CD8-positive, alpha-beta memory T cell (primary cell): ENCODE data around the gene ITIH6. TPM values are rescaled to one million over a fixed set of nuclear protein-coding genes. Genes with fewer than 3 reads are reported as not detected.
A peak's percentile ranks its signal among the peaks of the same experiment; 100 is the strongest.

Experiments
- CTCF ChIA-PET: fragments of 350-600 bp; sonication (Branson Sonifier 250); formaldehyde crosslinking; loops from one replicate; lab custom pipeline; 2021; ENCODE audit warnings: antibody characterized with exemption; lab: Charles Lee
- POLR2A ChIA-PET: fragments of 350-600 bp; sonication (Branson Sonifier 250); formaldehyde crosslinking; loops from one replicate; lab custom pipeline; 2021; ENCODE audit warnings: antibody characterized with exemption; lab: Charles Lee
- DNase-seq, 5 donors: peaks; one replicate each; pipeline versions ENCODE4 v3.0.0 to v3.0.0-alpha.2; 2020 to 2022; ENCODE audit warnings: mixed read lengths in 1 of 5
- H3K27ac ChIP-seq: one replicate; pipeline ENCODE4 v1.7.0; 2013; ENCODE audit warnings: low read depth, mild to moderate bottlenecking, low read length, moderate library complexity
- H3K27me3 ChIP-seq: 2 replicates; pipeline ENCODE4 v1.7.0; 2013; ENCODE audit warnings: low read length, mild to moderate bottlenecking; ENCODE audit not compliant: insufficient read depth, poor library complexity, severe bottlenecking
- H3K36me3 ChIP-seq: 2 replicates; pipeline ENCODE4 v1.7.0; 2013; ENCODE audit warnings: mild to moderate bottlenecking, low read length, moderate library complexity; ENCODE audit not compliant: insufficient read depth
- H3K4me1 ChIP-seq: 2 replicates; pipeline ENCODE4 v1.7.0; 2013; ENCODE audit warnings: mild to moderate bottlenecking, low read length, moderate library complexity; ENCODE audit not compliant: insufficient read depth
- H3K4me3 ChIP-seq: 2 replicates; pipeline ENCODE4 v1.7.0; 2013; ENCODE audit warnings: mild to moderate bottlenecking, low read length
- H3K9me3 ChIP-seq: 2 replicates; pipeline ENCODE4 v1.7.0; 2013; ENCODE audit warnings: mild to moderate bottlenecking, low read length
- H3K27ac Mint-ChIP-seq, 8 donors: one replicate each; pipeline ENCODE4 v1.8.0; 2020 to 2021; ENCODE audit warnings: mixed read lengths in 8 of 8, mild to moderate bottlenecking in 6 of 8, inconsistent platforms in 3 of 8, moderate library complexity in 3 of 8
- H3K27me3 Mint-ChIP-seq, 2 donors: one replicate each; pipeline ENCODE4 v1.8.0; 2020 to 2021; ENCODE audit warnings: mixed read lengths in 2 of 2, mild to moderate bottlenecking in 1 of 2, moderate library complexity in 1 of 2
- H3K36me3 Mint-ChIP-seq, 3 donors: one replicate each; pipeline ENCODE4 v1.8.0; 2020 to 2021; ENCODE audit warnings: mixed read lengths in 3 of 3, inconsistent platforms in 1 of 3, mild to moderate bottlenecking in 1 of 3
- H3K4me1 Mint-ChIP-seq, 3 donors: one replicate each; pipeline ENCODE4 v1.8.0; 2020 to 2021; ENCODE audit warnings: mixed read lengths in 3 of 3, inconsistent platforms in 1 of 3, mild to moderate bottlenecking in 1 of 3
- H3K4me3 Mint-ChIP-seq, 7 donors: one replicate each; pipeline ENCODE4 v1.8.0; 2020 to 2021; ENCODE audit warnings: mixed read lengths in 7 of 7, mild to moderate bottlenecking in 6 of 7, moderate library complexity in 4 of 7, inconsistent platforms in 2 of 7
- H3K9me3 Mint-ChIP-seq, 5 donors: one replicate each; pipeline ENCODE4 v1.8.0; 2020 to 2022; ENCODE audit warnings: mixed read lengths in 5 of 5, mild to moderate bottlenecking in 3 of 5, moderate library complexity in 2 of 5, inconsistent platforms in 1 of 5
- polyA plus RNA-seq: library from polyadenylated mRNA; unstranded; fragments of 300-500 nt; fragmentation: Illumina TruSeq; gene quantifications from one replicate; pipeline ENCODE4 v1.2.3, GENCODE V29; 2021
- total RNA-seq, 2 experiments: library from RNA; stranded (reverse); gene quantifications; one replicate each; pipeline ENCODE4 v1.2.3, GENCODE V29; 2021

ITIH6 gene
- total and polyA plus RNA-seq, 3 experiments from 2014 or later: not detected

GRCh38 chrX:54825716-54826438 lies 27.8 kb upstream of the ITIH6 start:
- Mint-ChIP-seq H3K4me1 (no peaks in the 10 kb centered on the region), H3K4me3 (no peak overlapping the region), H3K9me3 (no peaks in the 10 kb centered on the region), H3K27ac (no peak overlapping the region), H3K36me3 (no peaks in the 10 kb centered on the region), H3K27me3 (peaks cover 0 to 9% of the 10 kb centered on the region in 2 donors)
- H3K4me3 ChIP-seq: no peak overlapping the region
- H3K4me1 ChIP-seq: no peaks in the 10 kb centered on the region
- ChIA-PET POLR2A (no interaction called here), CTCF (no interaction called here)
- DNase-seq: peak in 4 of 5 donors; percentile 2 to 56 (median 8)
- no peak overlapping the region for H3K27ac ChIP-seq
- no peaks in the 10 kb centered on the region for H3K36me3 ChIP-seq
- H3K27me3 ChIP-seq: no peaks in the 10 kb centered on the region
- H3K9me3 ChIP-seq: no peaks in the 10 kb centered on the region

- Mint-ChIP-seq H3K27me3 (peaks cover 0 to 10% of the 10 kb centered on the region in 2 donors), H3K36me3 (no peaks in the 10 kb centered on the region), H3K4me3 (no peak overlapping the region), H3K9me3 (no peaks in the 10 kb centered on the region), H3K27ac (no peak overlapping the region), H3K4me1 (no peaks in the 10 kb centered on the region)
- CTCF ChIA-PET: no interaction called here
- no peaks in the 10 kb centered on the region for H3K36me3 ChIP-seq
- no peak overlapping the region for H3K27ac ChIP-seq
- no peaks in the 10 kb centered on the region for H3K4me1 ChIP-seq
- H3K4me3 ChIP-seq: no peak overlapping the region
- POLR2A ChIA-PET: no interaction called here
- H3K9me3 ChIP-seq: no peaks in the 10 kb centered on the region
- DNase-seq: no peak
- H3K27me3 ChIP-seq: no peaks in the 10 kb centered on the region
Observed at GRCh38 chrX:54824722-54825121, 26.7 kb upstream of the ITIH6 start.

DNA sequence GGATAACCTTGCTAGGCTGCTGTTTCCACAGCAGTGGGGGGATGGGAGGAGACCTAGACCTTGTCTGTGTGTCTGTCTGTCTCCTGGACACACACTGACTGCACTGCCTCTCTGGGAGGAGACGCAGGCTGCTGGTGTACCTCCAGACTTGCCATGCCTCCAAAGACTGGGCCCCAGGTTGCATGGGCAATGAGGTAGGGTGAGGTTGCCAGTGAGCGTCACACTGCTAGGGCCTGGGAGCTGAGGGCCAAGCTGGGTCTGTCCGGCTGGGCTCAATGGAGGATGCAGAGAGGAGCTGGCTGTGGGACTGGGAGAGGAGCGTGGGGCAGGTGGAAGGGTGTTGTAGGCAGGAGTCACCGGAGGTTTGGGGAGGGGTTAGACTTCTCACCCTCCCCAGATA lies 26.1 kb upstream of the ITIH6 start:
- Mint-ChIP-seq H3K4me3 (no peak overlapping the region), H3K36me3 (no peaks in the 10 kb centered on the region), H3K27ac (peak overlapping the region in 1 of 8 donors; percentile 68), H3K4me1 (peaks cover 1 to 3% (median 2%) of the 10 kb centered on the region in 3 donors), H3K27me3 (peaks cover 0 to 10% of the 10 kb centered on the region in 2 donors), H3K9me3 (no peaks in the 10 kb centered on the region)
- Histone ChIP-seq H3K9me3 (no peaks in the 10 kb centered on the region), H3K4me1 (no peaks in the 10 kb centered on the region), H3K27ac (no peak overlapping the region), H3K36me3 (no peaks in the 10 kb centered on the region), H3K27me3 (no peaks in the 10 kb centered on the region), H3K4me3 (no peak overlapping the region)
- CTCF ChIA-PET: no interaction called here
- POLR2A ChIA-PET: no interaction called here
- DNase-seq: no peak

GRCh38 chrX:54821310-54821709 lies 23.3 kb upstream of the ITIH6 start:
- peaks cover 0 to 14% of the 10 kb centered on the region in 2 donors for H3K27me3 Mint-ChIP-seq
- Histone ChIP-seq H3K36me3 (no peaks in the 10 kb centered on the region), H3K9me3 (no peaks in the 10 kb centered on the region), H3K4me1 (no peaks in the 10 kb centered on the region), H3K4me3 (no peak overlapping the region), H3K27me3 (no peaks in the 10 kb centered on the region), H3K27ac (no peak overlapping the region)
- peaks cover 5 to 8% (median 7%) of the 10 kb centered on the region in 3 donors for H3K4me1 Mint-ChIP-seq
- no peaks in the 10 kb centered on the region for H3K9me3 Mint-ChIP-seq
- POLR2A ChIA-PET: no interaction called here
- no peak overlapping the region for H3K4me3 Mint-ChIP-seq
- H3K36me3 Mint-ChIP-seq: peaks cover 0 to 5% (median 0%) of the 10 kb centered on the region in 3 donors
- H3K27ac Mint-ChIP-seq: no peak overlapping the region
- no peak for DNase-seq
- CTCF ChIA-PET: no interaction called here

DNA sequence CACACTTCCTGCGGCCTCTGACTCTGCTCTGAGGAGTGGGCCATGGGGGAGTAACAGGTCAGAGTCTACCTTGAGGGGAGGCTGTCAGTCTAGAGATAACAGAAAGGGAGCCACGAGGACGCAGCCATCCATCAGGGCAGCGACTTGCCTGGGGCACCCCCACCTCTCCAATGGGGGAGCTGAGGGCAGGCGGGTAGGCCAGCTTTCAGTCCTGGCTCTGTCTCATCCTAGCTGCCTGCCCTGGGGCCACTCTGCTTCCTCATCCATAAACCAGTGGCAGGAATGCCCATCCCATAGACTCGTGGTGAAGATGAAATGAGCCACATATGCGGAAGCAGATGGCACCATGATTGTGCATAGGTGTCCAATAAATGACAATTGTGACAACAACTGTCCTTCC lies 22.7 kb upstream of the ITIH6 start:
- Mint-ChIP-seq H3K27me3 (peaks cover 0 to 12% of the 10 kb centered on the region in 2 donors), H3K4me3 (no peak overlapping the region), H3K4me1 (peaks cover 5 to 8% (median 7%) of the 10 kb centered on the region in 3 donors), H3K9me3 (no peaks in the 10 kb centered on the region), H3K27ac (no peak overlapping the region), H3K36me3 (peaks cover 0 to 11% (median 4%) of the 10 kb centered on the region in 3 donors)
- no peaks in the 10 kb centered on the region for H3K9me3 ChIP-seq
- H3K4me3 ChIP-seq: no peak overlapping the region
- H3K27ac ChIP-seq: no peak overlapping the region
- no peaks in the 10 kb centered on the region for H3K4me1 ChIP-seq
- no peaks in the 10 kb centered on the region for H3K27me3 ChIP-seq
- ChIA-PET CTCF (no interaction called here), POLR2A (no interaction called here)
- no peaks in the 10 kb centered on the region for H3K36me3 ChIP-seq
- DNase-seq: no peak

- CTCF ChIA-PET: no interaction called here
- no peak for DNase-seq
- peaks cover 0 to 9% of the 10 kb centered on the region in 2 donors for H3K27me3 Mint-ChIP-seq
- H3K9me3 Mint-ChIP-seq: no peaks in the 10 kb centered on the region
- H3K27me3 ChIP-seq: no peaks in the 10 kb centered on the region
- no peaks in the 10 kb centered on the region for H3K4me1 ChIP-seq
- peaks cover 5 to 8% (median 7%) of the 10 kb centered on the region in 3 donors for H3K4me1 Mint-ChIP-seq
- no peak overlapping the region for H3K4me3 ChIP-seq
- no peak overlapping the region for H3K27ac ChIP-seq
- no peak overlapping the region for H3K27ac Mint-ChIP-seq
- H3K36me3 Mint-ChIP-seq: peaks cover 0 to 25% (median 7%) of the 10 kb centered on the region in 3 donors
- no peak overlapping the region for H3K4me3 Mint-ChIP-seq
- POLR2A ChIA-PET: no interaction called here
- H3K36me3 ChIP-seq: no peaks in the 10 kb centered on the region
- H3K9me3 ChIP-seq: no peaks in the 10 kb centered on the region
Observed at GRCh38 chrX:54819201-54819600, 21.1 kb upstream of the ITIH6 start.

DNA sequence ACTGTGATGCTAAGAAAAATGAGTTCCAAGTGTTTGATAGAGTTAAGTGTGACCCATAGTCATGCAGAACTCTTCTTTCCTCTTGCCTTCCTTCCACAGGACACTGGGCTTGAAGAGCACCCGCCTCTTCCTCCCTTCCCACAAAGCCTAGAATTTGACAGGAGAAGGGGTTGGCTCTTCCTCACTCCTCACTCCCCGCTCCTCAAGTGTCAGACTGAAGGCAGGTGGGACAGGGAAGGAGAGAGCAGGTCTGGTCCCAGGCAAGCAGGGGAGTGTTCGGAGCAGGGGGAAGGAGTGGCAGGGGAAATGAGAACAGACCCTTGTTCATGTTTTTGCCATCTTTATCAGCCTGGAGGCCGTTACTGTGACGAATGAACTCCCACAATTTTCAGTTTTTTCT lies 20.2 kb upstream of the ITIH6 start:
- H3K4me3 Mint-ChIP-seq: no peak overlapping the region
- H3K36me3 Mint-ChIP-seq: peaks cover 0 to 35% (median 10%) of the 10 kb centered on the region in 3 donors
- Histone ChIP-seq H3K27ac (no peak overlapping the region), H3K27me3 (no peaks in the 10 kb centered on the region), H3K36me3 (peaks cover 7% of the 10 kb centered on the region), H3K4me1 (no peaks in the 10 kb centered on the region), H3K4me3 (no peak overlapping the region), H3K9me3 (no peaks in the 10 kb centered on the region)
- peaks cover 5 to 8% (median 7%) of the 10 kb centered on the region in 3 donors for H3K4me1 Mint-ChIP-seq
- POLR2A ChIA-PET: no interaction called here
- CTCF ChIA-PET: no interaction called here
- H3K27ac Mint-ChIP-seq: peak overlapping the region in 1 of 8 donors; percentile 61
- no peaks in the 10 kb centered on the region for H3K9me3 Mint-ChIP-seq
- DNase-seq: no peak
- peaks cover 0 to 9% of the 10 kb centered on the region in 2 donors for H3K27me3 Mint-ChIP-seq

DNA sequence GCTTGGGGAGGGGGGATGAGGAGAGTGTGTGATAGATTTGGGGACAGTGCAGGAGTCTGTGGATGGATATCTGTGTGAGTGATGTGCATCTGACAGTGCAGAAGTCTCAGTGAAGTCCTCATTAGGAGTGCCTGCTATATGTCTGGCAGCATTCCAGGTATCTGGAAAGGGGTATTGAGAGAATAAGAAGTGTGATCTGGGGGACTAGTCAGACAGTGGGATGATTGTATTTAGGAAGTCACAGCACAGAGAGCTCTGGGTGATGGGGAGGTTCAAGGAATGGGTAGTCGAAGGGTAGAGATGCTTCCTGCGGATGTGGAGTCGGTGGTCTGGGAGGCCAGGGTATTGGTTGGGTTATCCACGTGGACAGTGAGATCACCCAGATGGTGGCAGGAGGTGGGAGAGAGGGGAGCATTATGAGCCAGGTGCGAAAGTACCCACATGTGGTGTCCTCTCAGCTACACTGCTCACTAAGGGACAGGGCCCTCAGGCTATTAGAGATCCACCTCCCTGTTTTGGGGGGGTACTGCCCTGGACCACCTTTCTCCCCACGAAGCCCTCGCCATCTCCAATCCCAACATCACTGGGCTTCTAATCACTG lies 19.3 kb upstream of the ITIH6 start:
- Mint-ChIP-seq H3K4me3 (no peak overlapping the region), H3K27ac (peak overlapping the region in 1 of 8 donors; percentile 24), H3K9me3 (no peaks in the 10 kb centered on the region), H3K4me1 (peaks cover 5 to 8% (median 7%) of the 10 kb centered on the region in 3 donors), H3K27me3 (peaks cover 0 to 9% of the 10 kb centered on the region in 2 donors), H3K36me3 (peaks cover 0 to 44% (median 12%) of the 10 kb centered on the region in 3 donors)
- Histone ChIP-seq H3K27me3 (no peaks in the 10 kb centered on the region), H3K4me3 (no peak overlapping the region), H3K4me1 (no peaks in the 10 kb centered on the region), H3K27ac (no peak overlapping the region), H3K36me3 (peaks cover 15% of the 10 kb centered on the region), H3K9me3 (no peaks in the 10 kb centered on the region)
- DNase-seq: no peak
- ChIA-PET POLR2A (no interaction called here), CTCF (no interaction called here)
